Psoas muscle (tissue), 8 donors: ENCODE measurements around the gene NTSR2. TPM values are rescaled to one million over a fixed set of nuclear protein-coding genes. Genes with fewer than 3 reads are reported as not detected.

Experiments used
- ATAC-seq, 4 donors: fragments of 200-7000 bp; cut with Tn5 transposase; one replicate each; pipeline ENCODE4 v1.9.1; 2020; ENCODE audit warnings: moderate library complexity in 3 of 4, mild to moderate bottlenecking in 2 of 4
- DNase-seq, 2 donors: peaks; one replicate each; pipeline ENCODE4 v3.0.0-alpha.2; 2020
- H3K27ac ChIP-seq: fragments of 200-600 bp; one replicate; pipeline ENCODE4 v1.8.0; 2022
- H3K27me3 ChIP-seq, 3 donors: fragments of 200-600 bp in 1 of 3; one replicate each; pipeline versions ENCODE4 v1.6.1 to v1.8.0; 2013 to 2022; ENCODE audit warnings: low read length in 2 of 3, mild to moderate bottlenecking in 2 of 3, moderate library complexity in 1 of 3; ENCODE audit not compliant: insufficient read depth in 3 of 3
- H3K36me3 ChIP-seq, 2 donors: fragments of 200-600 bp in 1 of 2; one replicate each; pipeline versions ENCODE4 v1.6.1 to v1.8.0; 2013 to 2022; ENCODE audit warnings: low read depth in 1 of 2, mild to moderate bottlenecking in 1 of 2, moderate library complexity in 1 of 2; ENCODE audit not compliant: insufficient read depth in 1 of 2
- H3K4me1 ChIP-seq: fragments of 200-600 bp; one replicate; pipeline ENCODE4 v1.8.0; 2022
- H3K4me3 ChIP-seq: fragments of 200-600 bp; one replicate; pipeline ENCODE4 v1.8.0; 2022; ENCODE audit warnings: mild to moderate bottlenecking
- H3K9me3 ChIP-seq: fragments of 200-600 bp; one replicate; pipeline ENCODE4 v1.8.0; 2022
- WGBS, 3 donors: extraction: QIAGEN DNeasy Blood & Tissue Kit; methylation state at CpG; one replicate each; pipeline versions ENCODE4 v1.1.6 to v1.1.7; 2013; 5-methylcytosine and 5-hydroxymethylcytosine counted together
- intact Hi-C, 2 donors: fragments of 100-400 bp; cut with DNase I; formaldehyde crosslinking; loops; one replicate each; pipeline versions ENCODE4 v1.11.0 to v1.14.2; 2022
- polyA plus RNA-seq, 3 donors: library from polyadenylated mRNA; stranded (reverse); fragments of 200-250 nt; gene quantifications; one replicate each; pipeline ENCODE4 v1.2.3, GENCODE V29; 2013
- total RNA-seq, 4 donors: library from RNA; stranded (reverse); fragmentation: NEBNext Ultra II Directional in 2 of 4; extraction: Animal tissue kit (Norgen Biotek cat#: 25700) in 2 of 4; gene quantifications; one replicate each; pipeline versions ENCODE4 v1.2.1 to v1.2.4, GENCODE V29; 2021 to 2023
- TF ChIP-seq, protein P1 (sequence below): fragments of 200-600 bp; IDR thresholded peaks from one replicate; pipeline ENCODE4 v1.8.0; 2022; ENCODE audit warnings: antibody characterized with exemption
- donor health status: healthy with polysubstance abuse.
- donor health status: DM: no; HTN: no; CAD: no; lungs with moderate emphysema.
- donor health status: Bipolar disorder and iron deficiency.
- donor health status: healthy.
- donor health status: DM: yes; HTN: yes; CAD: no.
- donor health status: DM: no; HTN: no; CAD: no.
- donor health status: DM: no; HTN: no; CAD: no.
- donor health status: DM: yes; HTN: yes; CAD: no.

NTSR2 gene
- total and polyA plus RNA-seq, 7 donors: 0.18 to 0.97 (median 0.35) TPM; not detected in 1

GRCh38 chr2:11716689-11717321 is 46.8 kb upstream of the NTSR2 start:
- intact Hi-C loops: no loop called here
- no peaks in the 10 kb centered on the region for H3K9me3 ChIP-seq
- H3K4me3 ChIP-seq: no peak overlapping the region
- ATAC-seq (peak in 3 of 4 donors; percentile 24 to 50 (median 43)), DNase-seq (no peak)
- TF ChIP-seq, protein P1, sequence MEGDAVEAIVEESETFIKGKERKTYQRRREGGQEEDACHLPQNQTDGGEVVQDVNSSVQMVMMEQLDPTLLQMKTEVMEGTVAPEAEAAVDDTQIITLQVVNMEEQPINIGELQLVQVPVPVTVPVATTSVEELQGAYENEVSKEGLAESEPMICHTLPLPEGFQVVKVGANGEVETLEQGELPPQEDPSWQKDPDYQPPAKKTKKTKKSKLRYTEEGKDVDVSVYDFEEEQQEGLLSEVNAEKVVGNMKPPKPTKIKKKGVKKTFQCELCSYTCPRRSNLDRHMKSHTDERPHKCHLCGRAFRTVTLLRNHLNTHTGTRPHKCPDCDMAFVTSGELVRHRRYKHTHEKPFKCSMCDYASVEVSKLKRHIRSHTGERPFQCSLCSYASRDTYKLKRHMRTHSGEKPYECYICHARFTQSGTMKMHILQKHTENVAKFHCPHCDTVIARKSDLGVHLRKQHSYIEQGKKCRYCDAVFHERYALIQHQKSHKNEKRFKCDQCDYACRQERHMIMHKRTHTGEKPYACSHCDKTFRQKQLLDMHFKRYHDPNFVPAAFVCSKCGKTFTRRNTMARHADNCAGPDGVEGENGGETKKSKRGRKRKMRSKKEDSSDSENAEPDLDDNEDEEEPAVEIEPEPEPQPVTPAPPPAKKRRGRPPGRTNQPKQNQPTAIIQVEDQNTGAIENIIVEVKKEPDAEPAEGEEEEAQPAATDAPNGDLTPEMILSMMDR: no peak
- 69 to 77% (median 71%) methylated on average over 8 of the region's 8 CpGs for WGBS, 3 donors
- no peaks in the 10 kb centered on the region for H3K4me1 ChIP-seq
- no peaks in the 10 kb centered on the region for H3K27me3 ChIP-seq
- peaks cover 0 to 8% of the 10 kb centered on the region in 2 donors for H3K36me3 ChIP-seq
- H3K27ac ChIP-seq: no peak overlapping the region

DNA sequence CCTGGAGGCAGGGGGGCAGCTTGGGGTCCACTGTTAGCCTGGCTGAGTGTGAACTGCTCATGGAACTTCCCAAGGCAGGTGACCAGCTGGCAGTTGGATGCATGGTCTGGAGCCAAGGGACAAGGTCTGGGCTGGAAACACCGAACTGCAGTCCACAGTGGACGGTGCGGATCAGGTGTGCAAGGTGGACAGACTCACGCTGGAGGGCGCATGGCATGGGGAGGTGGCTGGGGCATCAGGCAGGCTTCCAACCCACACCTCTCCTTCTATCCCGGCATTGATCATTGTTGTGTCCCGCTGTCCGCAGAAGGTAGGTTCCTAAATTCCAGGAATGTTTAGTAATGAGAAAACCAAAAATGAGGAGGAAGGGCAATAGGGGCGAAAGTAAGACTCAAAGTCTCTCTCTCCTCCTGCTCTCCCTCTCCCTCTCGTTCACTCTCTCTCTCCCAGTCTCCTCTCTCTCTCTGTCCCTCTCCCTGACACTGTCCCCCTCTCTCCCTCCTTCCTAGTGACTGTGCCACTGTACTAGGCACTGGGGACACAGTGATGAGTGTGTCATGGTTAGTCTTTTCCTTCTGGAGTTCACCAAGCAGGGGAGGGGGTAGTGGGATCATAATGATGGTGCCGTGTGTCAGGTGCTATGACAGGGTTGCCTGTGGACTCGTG is 46.1 kb upstream of the NTSR2 start:
- H3K4me1 ChIP-seq: peaks cover 2% of the 10 kb centered on the region
- intact Hi-C loops: no loop called here
- WGBS, 3 donors: 80 to 90% (median 90%) methylated on average over 12 of the region's 12 CpGs
- no peak overlapping the region for H3K4me3 ChIP-seq
- no peak overlapping the region for H3K27ac ChIP-seq
- no peaks in the 10 kb centered on the region for H3K9me3 ChIP-seq
- DNase-seq (no peak), ATAC-seq (peak in 3 of 4 donors; percentile 19 to 26 (median 21))
- peaks cover 0 to 8% of the 10 kb centered on the region in 2 donors for H3K36me3 ChIP-seq
- no peaks in the 10 kb centered on the region for H3K27me3 ChIP-seq
- TF ChIP-seq, protein P1: no peak

GRCh38 chr2:11713815-11714214 is 43.8 kb upstream of the NTSR2 start:
- Histone ChIP-seq H3K9me3 (no peaks in the 10 kb centered on the region), H3K27ac (no peak overlapping the region), H3K4me1 (peaks cover 7% of the 10 kb centered on the region), H3K36me3 (peaks cover 0 to 8% of the 10 kb centered on the region in 2 donors), H3K4me3 (no peak overlapping the region), H3K27me3 (no peaks in the 10 kb centered on the region)
- DNase-seq: no peak
- intact Hi-C loops: no loop called here
- ATAC-seq: no peak
- WGBS, 3 donors: 72 to 85% (median 77%) methylated on average over 7 of the region's 7 CpGs
- TF ChIP-seq, protein P1: no peak

DNA sequence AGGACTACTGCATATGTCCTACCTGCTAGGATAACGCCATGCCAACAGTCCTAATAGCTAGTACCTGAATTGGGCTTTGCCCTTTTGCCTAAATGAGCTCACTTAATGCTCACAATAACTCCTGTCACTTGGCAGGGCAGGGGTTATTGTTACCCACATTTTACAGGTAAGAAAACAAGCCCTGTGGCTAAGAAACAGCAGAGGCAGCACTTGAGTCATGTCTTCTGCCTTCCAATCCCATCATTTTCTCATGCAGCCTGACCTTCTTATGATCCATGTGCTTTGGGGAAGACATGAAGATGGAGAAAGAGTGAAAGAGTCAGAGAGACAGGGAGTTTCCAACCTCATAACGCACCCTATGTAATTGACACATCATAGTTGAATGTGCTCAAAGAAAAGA is 42.9 kb upstream of the NTSR2 start:
- TF ChIP-seq, protein P1: no peak
- H3K36me3 ChIP-seq: peaks cover 0 to 8% of the 10 kb centered on the region in 2 donors
- WGBS, 3 donors: 97% methylated on average over 2 of the region's 2 CpGs
- no peak overlapping the region for H3K27ac ChIP-seq
- H3K27me3 ChIP-seq: no peaks in the 10 kb centered on the region
- no peak overlapping the region for H3K4me3 ChIP-seq
- H3K4me1 ChIP-seq: peaks cover 7% of the 10 kb centered on the region
- ATAC-seq (no peak), DNase-seq (no peak)
- no peaks in the 10 kb centered on the region for H3K9me3 ChIP-seq
- intact Hi-C loops: no loop called here
